ENCODE measurements around the gene APOC1.

DNA sequence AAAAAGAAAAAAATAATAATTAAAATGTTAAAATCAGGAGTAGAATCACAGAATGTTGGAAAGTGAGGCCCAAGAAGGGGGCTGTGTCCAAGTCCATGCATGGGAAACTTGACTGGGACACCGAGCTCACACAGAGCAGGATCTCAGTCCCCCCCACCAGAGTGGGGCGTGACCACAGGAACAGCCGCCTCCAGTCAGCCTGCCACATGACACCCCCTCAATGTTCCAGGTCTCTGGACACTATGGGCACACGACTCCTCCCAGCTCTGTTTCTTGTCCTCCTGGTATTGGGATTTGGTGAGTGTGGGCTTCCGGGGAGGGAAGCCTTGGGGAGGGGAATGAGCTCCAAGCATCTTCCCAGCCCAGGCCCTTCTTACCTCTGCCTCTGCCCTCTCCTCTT is 33.8 kb downstream of the APOC1 start:
- TF ChIP-seq, protein P1, sequence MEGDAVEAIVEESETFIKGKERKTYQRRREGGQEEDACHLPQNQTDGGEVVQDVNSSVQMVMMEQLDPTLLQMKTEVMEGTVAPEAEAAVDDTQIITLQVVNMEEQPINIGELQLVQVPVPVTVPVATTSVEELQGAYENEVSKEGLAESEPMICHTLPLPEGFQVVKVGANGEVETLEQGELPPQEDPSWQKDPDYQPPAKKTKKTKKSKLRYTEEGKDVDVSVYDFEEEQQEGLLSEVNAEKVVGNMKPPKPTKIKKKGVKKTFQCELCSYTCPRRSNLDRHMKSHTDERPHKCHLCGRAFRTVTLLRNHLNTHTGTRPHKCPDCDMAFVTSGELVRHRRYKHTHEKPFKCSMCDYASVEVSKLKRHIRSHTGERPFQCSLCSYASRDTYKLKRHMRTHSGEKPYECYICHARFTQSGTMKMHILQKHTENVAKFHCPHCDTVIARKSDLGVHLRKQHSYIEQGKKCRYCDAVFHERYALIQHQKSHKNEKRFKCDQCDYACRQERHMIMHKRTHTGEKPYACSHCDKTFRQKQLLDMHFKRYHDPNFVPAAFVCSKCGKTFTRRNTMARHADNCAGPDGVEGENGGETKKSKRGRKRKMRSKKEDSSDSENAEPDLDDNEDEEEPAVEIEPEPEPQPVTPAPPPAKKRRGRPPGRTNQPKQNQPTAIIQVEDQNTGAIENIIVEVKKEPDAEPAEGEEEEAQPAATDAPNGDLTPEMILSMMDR (IDR thresholded peaks at IDR 0.05; ENCODE audit: low read length), result no peak
- no peak for TF ChIP-seq EZH2 (IDR thresholded peaks at IDR 0.05; ENCODE audit: borderline replicate concordance, low read length)
